HG02870 (cell line): ENCODE data around the gene PAX5.

Experiments used
- ATAC-seq: cut with Tn5 transposase; IDR thresholded peaks from one replicate; pipeline ENCODE4 v1.9.1; 2021; ENCODE audit warnings: mild to moderate bottlenecking, moderate library complexity; ENCODE audit not compliant: unreplicated experiment

PAX5 gene

DNA sequence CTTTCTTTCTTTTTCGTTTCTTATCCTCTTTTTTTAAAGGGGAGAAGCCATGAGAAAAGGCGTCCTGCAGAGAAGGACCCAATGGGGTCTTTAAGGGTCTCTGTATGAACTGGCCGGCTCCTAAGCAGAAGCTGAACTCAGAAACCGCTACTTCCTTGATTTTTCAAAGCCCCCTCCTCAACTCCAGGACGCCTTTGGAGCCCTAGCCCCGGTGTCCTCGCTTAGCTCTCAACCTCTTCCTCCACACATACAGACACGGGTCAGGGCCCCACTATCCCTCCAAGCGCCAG is 8.3 kb downstream of the PAX5 start:
- no peak for ATAC-seq

DNA sequence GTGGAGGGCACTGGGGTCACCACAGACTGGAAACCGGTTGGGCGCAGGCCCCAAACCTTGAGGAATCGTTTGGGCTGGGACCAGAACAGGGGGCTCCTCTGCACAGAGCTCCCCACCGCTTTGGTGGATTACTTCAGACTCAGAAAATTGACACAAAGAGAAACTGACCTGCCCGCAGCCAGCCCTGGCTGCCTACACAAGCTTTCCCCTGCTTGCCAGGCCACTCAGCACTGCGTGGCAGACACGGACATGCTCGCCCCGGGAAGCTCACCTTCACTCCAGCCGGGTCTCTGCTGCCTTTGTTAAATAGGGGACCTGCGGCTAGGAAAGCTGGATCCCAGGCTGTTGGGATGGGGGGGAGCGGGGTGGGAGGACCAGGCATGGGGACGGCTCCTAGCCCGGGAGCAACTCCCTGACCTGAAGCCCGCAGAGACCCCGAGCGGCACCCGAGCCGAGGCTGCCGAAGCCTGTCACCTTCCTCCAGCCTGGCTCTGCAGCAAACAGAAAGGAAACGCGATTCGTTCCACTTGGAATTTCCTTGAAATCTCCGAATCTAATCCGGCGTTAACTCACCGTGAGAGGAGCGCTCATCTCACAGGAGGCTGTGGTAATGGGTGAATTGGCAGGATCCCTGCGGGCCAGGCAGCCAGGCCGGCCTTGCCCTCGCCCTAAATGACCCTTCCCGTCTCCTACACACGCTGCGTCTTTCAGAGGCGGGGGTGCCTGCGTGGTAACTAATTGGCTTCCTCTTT is 8.8 kb downstream of the PAX5 start:
- no peak for ATAC-seq

DNA sequence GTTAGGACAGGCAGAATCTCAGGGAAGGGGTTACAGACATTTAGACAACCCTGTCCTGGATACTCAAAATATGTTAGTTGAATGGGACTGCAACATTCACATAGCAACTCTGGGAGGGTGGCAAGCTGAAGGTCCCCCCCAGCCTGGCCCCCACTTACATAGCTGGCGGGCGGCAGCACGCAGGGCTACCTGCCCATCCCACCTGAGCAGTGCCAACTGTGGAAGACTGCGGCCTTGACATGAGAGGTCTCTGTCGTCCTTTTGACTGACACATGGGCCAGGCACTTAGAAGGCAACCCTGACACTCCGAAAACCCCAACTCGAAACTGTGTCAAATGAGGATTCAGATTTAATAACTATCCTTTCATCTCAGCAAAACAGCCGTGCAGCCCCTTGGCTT is 16.5 kb downstream of the PAX5 start:
- no peak for ATAC-seq

- ATAC-seq = no peak
Measured at GRCh38 chr9:37011530-37011929, 22.5 kb downstream of the PAX5 start.

DNA sequence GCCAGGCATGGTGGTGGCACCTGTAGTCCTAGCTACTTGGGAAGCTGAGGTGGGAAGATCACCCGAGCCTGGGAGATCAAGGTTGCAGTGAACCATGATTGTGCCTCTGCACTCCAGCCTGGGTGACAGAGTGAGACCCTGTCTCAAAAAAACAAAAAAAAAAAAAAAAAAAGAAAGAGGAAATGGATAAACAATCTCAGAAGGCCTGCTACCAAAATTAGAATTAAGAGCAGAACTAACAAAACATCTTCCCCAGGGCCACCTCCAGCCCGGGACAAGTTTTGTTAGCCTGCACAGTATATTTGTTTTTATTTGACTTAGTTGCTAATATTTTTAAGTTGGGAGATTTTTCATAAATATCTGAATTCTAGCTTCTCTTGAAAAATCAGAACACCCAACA is 23.1 kb downstream of the PAX5 start:
- ATAC-seq = no peak

GRCh38 chr9:37010180-37010579 is 23.9 kb downstream of the PAX5 start:
- ATAC-seq = peak; percentile 35

- no peak for ATAC-seq
Measured at GRCh38 chr9:37007295-37007694, 26.8 kb downstream of the PAX5 start.

GRCh38 chr9:37005517-37006140 is 28.4 kb downstream of the PAX5 start:
- ATAC-seq = no peak

DNA sequence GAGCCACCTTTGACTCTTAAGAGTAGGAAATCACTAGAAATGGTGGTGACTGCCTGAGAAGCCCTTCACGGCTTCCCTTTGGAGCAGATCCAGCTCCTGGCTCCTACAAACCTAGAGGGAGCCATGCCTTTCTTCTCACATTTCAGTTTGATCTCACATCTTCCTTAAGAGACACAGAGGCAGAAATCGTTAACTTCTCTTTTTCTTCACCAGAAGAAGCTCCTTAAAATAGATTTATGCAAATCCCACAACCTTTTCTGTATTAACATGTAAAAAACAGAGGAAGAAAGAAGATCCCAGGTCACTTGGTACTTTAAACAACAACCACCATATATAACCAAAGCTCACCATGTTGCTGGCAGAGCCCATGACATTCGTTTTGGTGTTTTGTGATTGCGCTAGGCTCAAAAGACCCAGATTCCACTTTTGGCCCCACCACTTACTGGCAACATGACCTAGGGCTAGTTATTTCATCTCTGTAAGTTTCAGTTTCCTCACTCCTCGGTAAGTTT is 29.6 kb downstream of the PAX5 start:
- ATAC-seq = no peak

- no peak for ATAC-seq
Measured at GRCh38 chr9:37002413-37003217, 31.5 kb downstream of the PAX5 start.

DNA sequence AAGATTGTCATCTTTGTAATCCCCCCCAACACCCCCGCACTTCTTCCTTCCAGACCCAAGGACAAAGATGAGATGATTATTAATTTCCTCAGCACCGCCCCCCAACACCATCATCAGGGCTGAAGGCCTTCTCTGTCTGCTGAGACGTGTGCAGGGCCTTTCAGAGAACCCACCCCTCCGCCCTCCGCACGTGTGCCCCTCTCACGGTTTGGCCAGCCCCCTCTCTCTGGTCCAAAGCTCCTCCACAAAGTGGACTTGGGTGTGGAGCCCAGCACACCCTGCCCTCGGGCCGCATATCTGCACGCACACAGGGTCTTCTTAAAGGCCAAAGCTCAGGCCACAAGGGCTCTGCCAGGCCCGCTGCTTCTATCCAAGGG is 32.0 kb downstream of the PAX5 start:
- ATAC-seq = no peak

DNA sequence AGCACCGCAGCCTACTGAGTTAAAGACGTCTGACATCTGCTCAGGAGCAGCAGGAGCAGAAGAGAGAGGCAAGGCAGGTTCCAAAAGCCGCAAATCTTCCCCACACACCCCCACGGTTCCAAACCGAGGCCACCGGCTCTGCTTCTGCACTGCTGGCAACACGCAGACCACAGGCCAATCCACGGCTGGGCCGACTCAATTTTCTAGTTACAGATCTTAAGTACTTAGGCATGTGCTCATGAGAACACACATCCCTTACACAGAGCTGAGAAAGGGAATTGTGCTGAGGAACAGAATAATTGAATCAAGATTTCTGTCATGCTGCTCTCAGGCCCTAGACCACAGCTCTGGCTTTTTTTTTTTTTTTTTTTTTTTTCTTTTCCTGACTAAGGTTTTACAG is 32.6 kb downstream of the PAX5 start:
- ATAC-seq = peak; percentile 32

GRCh38 chr9:36999728-37000333 is 34.2 kb downstream of the PAX5 start:
- ATAC-seq = no peak

- ATAC-seq = no peak
Measured at GRCh38 chr9:36997414-36997813, 36.7 kb downstream of the PAX5 start.

GRCh38 chr9:36996706-36997086 is 37.4 kb downstream of the PAX5 start:
- ATAC-seq = no peak

GRCh38 chr9:36995927-36996705 is 38.0 kb downstream of the PAX5 start:
- ATAC-seq = peak; percentile 26

GRCh38 chr9:36993933-36994764 is 39.9 kb downstream of the PAX5 start:
- ATAC-seq = peak; percentile 46

DNA sequence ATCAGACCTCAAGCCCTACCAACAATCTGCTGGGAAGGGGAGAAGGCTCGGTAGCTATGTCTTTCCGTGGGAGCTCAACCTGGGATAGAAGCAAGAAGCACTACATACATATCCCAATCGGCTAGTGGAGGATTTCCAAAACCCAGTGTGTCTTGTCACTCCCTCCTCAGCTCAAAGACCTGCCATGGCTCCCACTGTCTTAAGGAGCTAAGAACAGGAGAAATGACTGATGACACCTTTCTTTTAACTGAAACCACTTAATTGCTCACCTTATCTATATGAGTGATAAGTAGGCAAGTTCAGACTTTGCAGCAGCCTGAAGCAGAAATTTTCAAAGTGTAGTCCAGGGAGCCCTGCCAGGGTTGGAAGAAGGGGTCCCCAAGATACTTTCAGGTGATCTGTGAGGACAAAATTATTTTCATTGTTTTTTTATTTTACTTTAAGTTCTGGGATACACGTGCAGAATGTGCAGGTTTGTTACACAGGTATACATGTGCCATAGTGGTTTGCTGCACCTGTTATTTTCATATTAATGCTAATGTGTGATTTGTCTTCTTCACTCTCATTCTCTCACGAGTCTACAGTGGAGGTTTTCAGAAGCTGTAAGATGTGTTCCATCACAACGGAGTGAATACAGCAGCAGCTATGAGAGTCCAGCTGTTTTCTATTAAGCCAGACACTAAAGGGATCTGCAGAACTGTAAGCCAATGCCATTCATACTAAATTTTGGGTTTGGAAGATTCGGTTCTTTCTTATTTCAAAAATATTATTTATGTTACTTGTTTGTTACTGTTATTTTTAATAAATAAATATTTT is 41.4 kb downstream of the PAX5 start:
- ATAC-seq = no peak

GRCh38 chr9:36991516-36992134 is 42.4 kb downstream of the PAX5 start:
- ATAC-seq = no peak
